ENCODE measurements around the gene COX7A2L. TPM values are rescaled to one million over a fixed set of nuclear protein-coding genes. Genes with fewer than 3 reads are reported as not detected.

COX7A2L gene
- total and polyA plus RNA-seq, 9 of the 15 experiments (the other 6 are each of a cell fraction or from before 2014, with no cell fraction given) = 118 to 481 (median 163) TPM

- TF ChIP-seq ZNF583 (CRISPR knock-in tag; IDR thresholded peaks at IDR 0.05) (no peak), ZNF146 (CRISPR knock-in tag; IDR thresholded peaks at IDR 0.05; ENCODE audit: unreplicated experiment) (no peak), PRMT5 (CRISPR knock-in tag; IDR thresholded peaks at IDR 0.05) (no peak), CXXC5 (CRISPR knock-in tag; IDR thresholded peaks at IDR 0.05) (no peak), TARDBP (IDR thresholded peaks at IDR 0.05) (no peak), HMGN3 (IDR thresholded peaks at IDR 0.05; ENCODE audit: borderline replicate concordance, extremely low read depth, insufficient read length, low read depth, low read length) (no peak), E2F3 (CRISPR knock-in tag; IDR thresholded peaks at IDR 0.05) (no peak), NEUROD1 (IDR thresholded peaks at IDR 0.05; ENCODE audit: borderline replicate concordance, low read depth, low read length, partially characterized antibody) (no peak), C11orf30 (IDR thresholded peaks at IDR 0.05; ENCODE audit: low read depth) (no peak), XRCC3 (IDR thresholded peaks at IDR 0.05) (no peak), JUN (IDR thresholded peaks at IDR 0.05; ENCODE audit: borderline replicate concordance, low read depth, low read length) (no peak), JUN (CRISPR knock-in tag; IDR thresholded peaks at IDR 0.05; ENCODE audit: borderline replicate concordance) (no peak), NFIC (IDR thresholded peaks at IDR 0.05) (no peak), PHTF2 (CRISPR knock-in tag; IDR thresholded peaks at IDR 0.05) (no peak), EHMT2 (IDR thresholded peaks at IDR 0.05) (no peak), ZBED1 (IDR thresholded peaks at IDR 0.05) (no peak), DEAF1 (CRISPR knock-in tag; IDR thresholded peaks at IDR 0.05) (no peak), HINFP (tag; conservative IDR thresholded peaks at IDR 0.05; ENCODE audit: low read depth) (no peak), HNRNPK (IDR thresholded peaks at IDR 0.05; ENCODE audit: low read depth, low read length, poor library complexity, severe bottlenecking) (no peak), TGIF2 (CRISPR knock-in tag; IDR thresholded peaks at IDR 0.05) (no peak)
- in situ Hi-C loops (cut with MboI) (no loop called here), intact Hi-C loops (cut with micrococcal nuclease) (no loop called here)
- ChIA-PET POLR2A (no interaction called here), CTCF (ENCODE audit: low intra/inter-chr PET ratio) (no interaction called here)
- Histone ChIP-seq H2AFZ (ENCODE audit: low read depth, low read length) (no peak overlapping the region), H3K4me1 (replicated peaks in 1 of 2; ENCODE audit: control insufficient read depth in 2 of 2, insufficient read depth in 2 of 2, low read length in 2 of 2) (no peaks in the 10 kb centered on the region), H3K27me3 (ENCODE audit: control insufficient read depth in 2 of 2, insufficient read depth in 2 of 2, low read length in 2 of 2) (no peaks in the 10 kb centered on the region), H3K36me3 (ENCODE audit: control insufficient read depth, insufficient read depth, low read length) (peaks cover 23% of the 10 kb centered on the region; the same call in 2 of the 3 replicates), H3K9ac (ENCODE audit: insufficient read depth in 1 of 2, low read depth in 2 of 2, low read length in 2 of 2) (no peak overlapping the region), H3K9me1 (ENCODE audit: control insufficient read depth, insufficient read depth, low read length) (no peaks in the 10 kb centered on the region), H3K9me3 (replicated peaks; ENCODE audit: control insufficient read depth, insufficient read depth, low read depth, low read length) (no peaks in the 10 kb centered on the region), H3K79me2 (ENCODE audit: control insufficient read depth, insufficient read depth, low read length) (no peaks in the 10 kb centered on the region), H4K20me1 (replicated peaks; ENCODE audit: control insufficient read depth, insufficient read depth, low read length) (no peaks in the 10 kb centered on the region), H3K27ac (ENCODE audit: extremely low read depth, low read depth, low read length) (no peak overlapping the region), H3K4me2 (ENCODE audit: insufficient read depth, low read length) (no peak overlapping the region), H3K4me3 (no peak overlapping the region)
- ATAC-seq (no peak), DNase-seq (ENCODE audit: extremely low read depth in 1 of 4, low spot score in 3 of 4) (no peak), FAIRE-seq (no peak)
- 88% methylated on average over 3 of the region's 3 CpGs for WGBS (ENCODE audit: insufficient coverage, low coverage, missing lambda C conversion rate)
- no TSS peak for BruUV-seq (replicated peaks)
Measured at GRCh38 chr2:42317486-42317885, 43.5 kb downstream of the COX7A2L start.
